ENCODE results near the gene GSKIP.
A peak's percentile ranks its signal among the peaks of the same experiment; 100 is the strongest.

GSKIP gene

DNA sequence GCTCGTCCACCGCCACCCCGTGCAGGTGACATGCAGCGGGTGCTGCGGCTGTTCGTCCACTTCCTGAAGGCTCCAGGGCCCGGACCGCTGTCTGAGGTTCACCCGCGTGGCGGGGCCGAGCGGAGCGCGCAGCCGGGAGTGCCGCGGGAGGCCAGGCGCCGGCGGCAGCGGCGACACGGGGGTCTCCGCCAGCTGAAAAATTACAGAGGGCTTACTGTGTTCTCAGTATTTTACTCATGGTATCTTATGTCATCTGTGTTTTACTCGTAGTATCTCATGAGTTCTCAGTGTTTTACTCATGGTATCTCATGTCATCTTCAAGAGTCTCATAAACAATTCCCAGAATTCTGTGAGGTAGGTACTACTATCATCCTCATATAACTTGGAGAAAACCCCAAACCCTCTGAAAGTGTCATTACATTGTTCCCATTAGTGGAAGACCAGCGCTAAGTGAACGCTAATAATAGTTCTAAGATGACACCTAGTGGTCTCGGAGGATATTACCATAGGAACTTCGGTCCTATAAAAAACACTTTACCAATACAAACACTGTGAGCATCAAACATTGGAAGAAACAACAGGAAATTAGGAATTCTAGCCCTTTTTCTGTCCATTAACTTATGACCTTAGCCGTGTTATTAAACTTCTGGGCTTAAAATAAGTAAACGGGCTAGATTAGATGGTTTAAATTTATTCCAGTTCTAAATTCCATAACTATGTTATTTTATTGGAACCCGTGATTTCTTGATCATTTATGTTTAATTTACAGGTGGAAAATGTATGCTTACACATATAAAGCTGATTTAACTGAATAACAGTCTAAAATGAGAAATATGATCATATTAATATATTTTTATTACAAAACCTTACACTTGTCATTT, 61.0 kb downstream of the GSKIP start:
- Histone ChIP-seq H3K4me3 (replicated peaks; ENCODE audit: insufficient read depth, low read length) (peak overlapping the region; percentile 34), H3K27me3 (ENCODE audit: insufficient read depth, poor library complexity, severe bottlenecking) (no peaks in the 10 kb centered on the region), H3K27ac (replicated peaks) (no peak overlapping the region)
- peak; percentile 35 to 47 for DNase-seq (ENCODE audit: low read depth in 1 of 2, low spot score in 1 of 2)
- TF ChIP-seq SPI1 (IDR thresholded peaks at IDR 0.05; ENCODE audit: borderline replicate concordance, low read depth) = no peak
- peak; percentile 24 for TF ChIP-seq CTCF (IDR thresholded peaks at IDR 0.05; ENCODE audit: insufficient read depth, low read length)

- no peak for DNase-seq (ENCODE audit: low read depth in 1 of 2, low spot score in 1 of 2)
- Histone ChIP-seq H3K4me3 (replicated peaks; ENCODE audit: insufficient read depth, low read length) (no peak overlapping the region), H3K27me3 (ENCODE audit: insufficient read depth, poor library complexity, severe bottlenecking) (peaks cover 2% of the 10 kb centered on the region), H3K27ac (replicated peaks) (no peak overlapping the region)
- TF ChIP-seq REST (IDR thresholded peaks at IDR 0.05; ENCODE audit: insufficient replicate concordance, low read depth) (no peak), POLR2AphosphoS5 (IDR thresholded peaks at IDR 0.05; ENCODE audit: low read depth) (no peak), SPI1 (IDR thresholded peaks at IDR 0.05; ENCODE audit: borderline replicate concordance, low read depth) (no peak), GABPA (IDR thresholded peaks at IDR 0.05; ENCODE audit: low read depth) (no peak), CTCF (IDR thresholded peaks at IDR 0.05; ENCODE audit: insufficient read depth, low read length) (no peak)
These were observed 70.7 kb downstream of the GSKIP start for GRCh38 chr14:96434040-96434439.
